GM12865 (cell line): ENCODE data around the gene PPM1L.
A peak's percentile ranks its signal among the peaks of the same experiment; 100 is the strongest.

Experiments
- DNase-seq: peaks from one replicate; pipeline ENCODE4 v3.0.0; 2010; ENCODE audit warnings: low read depth
- H3K4me3 ChIP-seq: 2 replicates; pipeline ENCODE4 v1.5.1; 2011; ENCODE audit warnings: mild to moderate bottlenecking, low read depth, low read length, control low read depth
- CTCF ChIP-seq: IDR thresholded peaks from 2 replicates; pipeline ENCODE4 v1.5.1; 2011; ENCODE audit warnings: low read length, control low read depth, low read depth, inconsistent platforms; ENCODE audit not compliant: insufficient read depth; ENCODE audit errors: missing control alignments

The PPM1L gene

GRCh38 chr3:161050935-161051334 is 294.9 kb downstream of the PPM1L start:
- DNase-seq: no peak
- no peak for TF ChIP-seq CTCF
- no peak overlapping the region for H3K4me3 ChIP-seq

DNA sequence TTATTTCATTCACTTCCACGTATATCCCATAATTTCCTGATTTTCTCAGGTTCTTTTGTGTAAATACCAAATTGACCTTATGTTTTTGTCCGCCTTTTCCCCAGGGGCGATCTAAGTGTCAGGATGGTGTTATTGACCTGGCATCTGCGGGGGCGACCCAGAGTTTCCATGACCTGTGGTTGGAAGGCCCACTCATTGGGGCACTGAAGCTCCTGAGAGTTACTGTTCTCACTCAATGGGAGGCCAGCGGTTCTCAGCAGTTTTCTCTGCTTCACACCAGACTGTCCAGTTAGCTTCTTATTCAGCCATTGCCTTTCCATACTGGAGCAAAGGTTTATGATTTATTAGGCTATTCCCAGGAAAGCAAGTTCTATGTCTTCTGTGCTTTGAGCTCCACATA is 295.8 kb downstream of the PPM1L start:
- no peak overlapping the region for H3K4me3 ChIP-seq
- no peak for TF ChIP-seq CTCF
- DNase-seq: no peak

GRCh38 chr3:161054860-161055604 is 299.0 kb downstream of the PPM1L start:
- H3K4me3 ChIP-seq: no peak overlapping the region
- DNase-seq: no peak
- no peak for TF ChIP-seq CTCF

DNA sequence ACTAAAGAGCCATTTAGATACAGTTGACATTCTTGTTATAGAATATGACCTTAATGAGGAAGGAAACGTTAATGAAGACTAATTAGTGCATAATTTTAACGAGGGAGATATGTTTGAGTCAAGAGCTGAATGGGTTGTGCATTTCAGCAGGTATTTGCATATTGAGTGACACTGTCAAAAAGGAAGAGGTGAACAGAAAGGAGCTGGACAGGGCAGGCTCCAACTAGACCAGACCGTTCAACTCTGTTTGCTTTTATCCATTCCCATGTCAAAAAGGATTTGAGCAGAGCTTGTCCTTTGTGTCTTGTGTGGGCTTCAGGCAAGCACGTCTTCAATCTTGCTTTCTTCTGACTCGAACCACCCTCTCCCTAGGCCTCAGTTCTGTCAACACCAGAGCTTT is 308.4 kb downstream of the PPM1L start:
- DNase-seq: no peak
- no peak for TF ChIP-seq CTCF
- no peak overlapping the region for H3K4me3 ChIP-seq

GRCh38 chr3:161066930-161067329 is 310.9 kb downstream of the PPM1L start:
- H3K4me3 ChIP-seq: no peak overlapping the region
- TF ChIP-seq CTCF: no peak
- DNase-seq: no peak

DNA sequence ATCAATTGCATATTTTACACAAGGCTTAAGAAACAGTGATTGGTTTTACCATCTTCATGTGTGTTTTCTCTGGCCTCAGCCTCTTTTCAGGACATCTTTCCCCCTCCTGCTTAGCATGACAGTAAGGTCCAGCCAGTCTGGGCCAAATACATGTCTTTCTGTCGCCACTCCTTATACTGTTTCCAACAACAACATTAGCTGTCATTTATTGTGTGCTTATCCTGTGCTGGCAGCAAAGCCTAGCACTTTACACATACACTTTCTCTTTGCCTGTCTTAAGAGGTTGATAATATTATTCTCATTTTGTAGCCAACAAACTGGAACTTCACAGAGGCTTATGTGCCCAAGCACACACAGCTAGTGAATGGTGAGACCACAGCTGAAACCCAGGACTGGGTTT is 311.3 kb downstream of the PPM1L start:
- peak; percentile 25 for DNase-seq
- no peak for TF ChIP-seq CTCF
- no peak overlapping the region for H3K4me3 ChIP-seq
